Measurements from ENCODE around the gene OPALIN.

Gene OPALIN

DNA sequence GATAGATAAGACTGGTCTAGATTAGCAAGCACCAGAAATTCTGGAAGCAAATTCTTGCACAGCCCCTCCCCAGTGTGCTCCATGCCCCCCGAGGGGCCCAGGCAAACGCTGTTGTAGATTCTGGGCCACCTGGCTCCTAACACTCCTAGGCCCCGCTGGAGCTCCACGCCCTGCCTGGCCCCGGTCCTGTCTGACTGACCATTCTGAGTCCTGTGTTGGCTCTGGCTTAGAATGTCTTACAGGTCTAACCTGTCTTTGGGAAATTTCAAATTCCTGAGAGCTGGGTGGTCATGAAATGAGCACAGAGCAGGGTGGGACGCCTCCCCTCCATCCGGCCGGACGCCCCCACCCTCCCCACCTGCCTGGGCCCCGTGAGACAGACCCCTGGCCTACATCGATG is 12.6 kb upstream of the OPALIN start:
- DNase-seq = no peak

DNA sequence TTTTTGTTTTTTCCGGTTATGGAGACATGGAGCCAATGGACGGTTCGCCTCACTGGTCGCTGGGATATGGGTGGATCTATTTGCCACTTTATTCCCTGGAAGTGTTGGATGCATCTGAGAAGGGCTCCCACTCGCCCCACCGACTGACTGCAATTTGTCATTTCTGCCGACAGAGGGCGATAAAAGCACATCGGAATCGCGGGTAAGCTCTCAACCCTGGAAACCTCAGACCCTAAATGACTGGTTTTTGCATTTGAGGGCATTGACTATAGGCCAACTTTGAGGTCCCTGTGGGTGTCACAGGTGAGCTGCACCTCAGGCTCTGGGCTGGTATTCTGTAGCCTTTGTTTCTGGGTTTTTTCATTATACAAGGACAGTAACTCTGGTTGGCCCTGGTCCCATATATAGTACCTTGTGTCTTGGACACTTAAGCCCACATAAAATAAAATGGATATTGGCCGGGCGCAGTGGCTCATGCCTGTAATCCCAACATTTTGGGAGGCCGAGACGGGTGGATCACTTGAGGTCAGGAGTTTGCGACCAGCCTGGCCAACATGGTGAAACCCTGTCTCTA is 11.9 kb upstream of the OPALIN start:
- DNase-seq = peak; percentile 33

DNA sequence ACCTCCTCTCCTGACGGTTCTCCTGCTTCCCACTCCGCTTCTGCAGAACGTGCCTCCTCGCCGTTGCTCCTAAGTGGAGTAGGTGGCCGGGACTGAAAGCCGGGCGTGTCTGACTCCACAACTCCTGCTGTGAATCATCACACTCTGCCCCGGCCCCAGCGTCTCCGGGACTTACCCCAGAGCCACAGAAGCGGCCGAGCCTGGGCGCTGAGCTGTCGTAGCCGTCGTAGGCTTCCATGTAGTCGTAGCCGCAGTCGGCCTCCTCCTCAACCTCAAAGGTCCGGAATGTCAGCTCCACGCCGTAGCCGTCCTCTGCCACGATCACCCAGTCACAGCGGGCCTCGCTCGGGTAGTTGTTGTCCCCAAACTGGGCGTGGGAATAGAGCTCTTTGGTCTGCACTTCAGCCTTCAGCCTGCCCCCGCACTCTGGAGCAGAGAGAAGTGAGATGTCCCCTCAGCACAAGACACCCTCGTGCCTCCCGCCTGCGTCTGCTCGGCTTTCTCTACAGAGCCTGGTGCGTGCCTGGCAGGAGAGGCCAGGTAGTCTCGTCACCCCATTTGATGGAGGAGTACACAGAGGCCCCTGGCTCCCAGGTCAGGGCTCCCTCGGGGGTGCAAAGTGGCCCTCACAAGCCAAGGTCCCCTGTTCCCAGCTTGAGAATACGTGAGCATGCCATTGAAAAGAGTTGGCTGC is 11.2 kb upstream of the OPALIN start:
- DNase-seq = no peak

GRCh38 chr10:96368971-96369370 is 10.2 kb upstream of the OPALIN start:
- DNase-seq = no peak

GRCh38 chr10:96367470-96367869 is 8.7 kb upstream of the OPALIN start:
- DNase-seq = no peak

DNA sequence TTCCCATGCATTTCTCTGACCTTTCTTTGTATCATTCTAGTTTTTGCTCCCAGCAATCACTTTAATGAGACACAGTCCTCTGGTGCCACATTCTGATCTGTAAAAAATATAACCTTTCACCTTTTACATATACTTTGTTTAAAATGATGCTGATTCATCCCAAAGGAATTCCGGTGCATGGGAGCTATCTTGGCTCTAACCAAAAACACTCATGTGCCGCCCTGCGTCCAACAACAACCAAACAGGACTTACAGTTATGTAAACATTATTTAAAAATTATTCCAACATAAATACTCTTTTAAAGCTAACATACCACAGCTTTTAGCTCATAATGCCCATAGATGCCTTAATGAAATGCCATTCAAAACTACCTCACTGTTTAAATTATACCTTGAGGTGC is 7.7 kb upstream of the OPALIN start:
- DNase-seq = no peak

DNA sequence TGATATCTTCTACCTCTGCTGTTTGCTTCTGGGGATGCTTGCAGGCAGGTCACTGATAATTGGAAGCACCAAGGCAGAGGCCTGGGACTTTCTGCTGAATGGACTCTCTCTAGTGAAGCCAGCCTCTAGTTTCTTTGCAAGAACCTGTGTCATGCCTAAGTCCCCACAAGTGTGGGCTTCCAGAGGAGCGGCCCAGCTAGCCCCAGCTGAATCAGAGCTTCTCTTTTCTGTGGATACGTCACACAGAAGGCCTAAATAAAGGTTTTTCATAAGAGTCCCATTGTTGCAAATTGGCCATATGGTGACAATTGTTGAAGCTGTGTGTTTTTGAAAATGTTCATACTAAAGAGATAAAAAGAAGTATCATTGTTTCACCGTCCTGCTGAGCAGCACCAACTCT is 6.8 kb upstream of the OPALIN start:
- DNase-seq = no peak

DNA sequence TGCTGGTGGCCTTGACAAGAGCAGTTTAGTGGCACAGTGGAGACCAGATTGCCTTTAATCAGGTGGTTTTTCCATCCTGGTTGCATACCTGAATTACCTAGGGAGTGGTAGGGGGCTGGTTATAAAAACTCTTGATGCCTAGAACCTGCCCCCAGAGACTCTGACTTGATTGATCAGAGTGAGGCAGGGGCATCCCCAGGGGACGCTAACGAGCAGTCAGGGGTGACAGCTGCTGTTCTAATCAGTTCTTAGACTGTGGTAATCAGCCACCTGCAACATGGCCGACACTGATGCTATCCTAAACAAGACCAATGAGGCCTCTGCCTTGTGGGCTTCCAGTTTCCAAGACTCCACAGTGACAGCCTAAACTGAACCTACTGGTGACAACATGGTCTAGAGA is 2.0 kb upstream of the OPALIN start:
- no peak for DNase-seq

GRCh38 chr10:96360331-96360730 is 1.5 kb upstream of the OPALIN start:
- no peak for DNase-seq

DNA sequence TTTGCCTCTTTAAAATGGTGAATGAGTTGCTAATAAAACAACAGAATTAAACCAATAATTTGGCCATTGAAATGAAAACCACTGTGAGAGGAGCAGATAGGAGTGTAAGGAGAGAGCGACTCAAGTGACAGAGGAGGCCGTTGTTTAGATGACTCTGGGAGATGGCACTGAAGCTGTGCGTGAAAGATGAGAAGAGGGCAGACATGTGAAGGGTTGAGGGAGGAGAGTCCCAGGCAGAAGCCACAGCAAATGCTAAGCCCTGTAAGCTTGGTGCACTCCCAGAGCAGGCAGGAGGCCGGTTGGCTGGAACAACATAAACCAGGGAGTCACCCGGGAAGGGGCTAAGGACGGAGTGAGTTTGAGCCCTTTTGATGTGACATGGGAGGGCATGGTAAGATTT is 814 bp upstream of the OPALIN start:
- no peak for DNase-seq

DNA sequence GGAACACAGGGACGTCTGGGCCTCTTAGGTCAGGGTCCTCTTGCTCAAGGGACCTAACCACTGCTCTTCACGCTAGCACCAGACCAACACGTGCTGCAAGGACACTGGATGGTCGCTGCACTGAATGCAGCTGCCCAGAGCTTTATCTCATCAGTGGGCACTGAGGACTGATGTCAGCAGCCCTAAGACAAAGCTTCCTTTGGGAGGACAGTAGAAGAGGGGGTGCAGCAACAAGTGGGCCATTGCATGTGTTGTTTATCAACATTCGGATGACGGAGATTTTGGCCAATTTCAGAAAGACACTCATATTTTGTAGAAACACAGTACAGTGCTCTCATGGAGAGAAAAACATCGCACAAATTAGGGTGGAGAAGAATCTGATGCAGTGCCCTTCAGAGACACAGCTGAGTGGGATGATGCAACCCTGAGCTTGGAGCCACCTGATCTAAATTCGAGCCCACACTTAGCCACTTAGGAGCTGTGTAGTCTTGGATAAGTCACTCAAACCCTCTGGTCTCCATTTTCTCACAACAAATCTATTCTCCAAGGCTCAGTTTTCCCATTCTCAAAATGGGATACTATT is 1.7 kb downstream of the OPALIN start:
- DNase-seq = no peak

GRCh38 chr10:96352582-96352981 is 6.2 kb downstream of the OPALIN start:
- DNase-seq = no peak

- no peak for DNase-seq
Measured at GRCh38 chr10:96352027-96352426, 6.8 kb downstream of the OPALIN start.

DNA sequence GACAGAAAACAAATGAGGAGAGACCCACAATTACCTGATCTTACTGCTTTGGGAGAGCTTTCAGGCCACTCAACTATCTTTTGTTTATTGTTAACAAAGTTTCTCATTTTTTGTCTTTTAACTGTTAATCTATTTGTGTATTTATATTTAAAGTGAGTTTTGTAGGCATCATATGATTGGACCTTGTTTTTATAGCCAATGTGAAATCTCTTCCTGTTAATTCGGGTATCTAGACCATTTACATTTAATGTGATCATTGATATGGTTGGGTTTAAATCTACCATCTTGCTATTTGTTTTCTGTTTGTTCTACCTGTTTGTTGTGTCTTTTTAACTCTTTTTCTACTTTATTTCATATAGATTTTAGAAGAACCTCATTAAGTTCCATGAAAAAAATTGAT is 12.5 kb downstream of the OPALIN start:
- no peak for DNase-seq

DNA sequence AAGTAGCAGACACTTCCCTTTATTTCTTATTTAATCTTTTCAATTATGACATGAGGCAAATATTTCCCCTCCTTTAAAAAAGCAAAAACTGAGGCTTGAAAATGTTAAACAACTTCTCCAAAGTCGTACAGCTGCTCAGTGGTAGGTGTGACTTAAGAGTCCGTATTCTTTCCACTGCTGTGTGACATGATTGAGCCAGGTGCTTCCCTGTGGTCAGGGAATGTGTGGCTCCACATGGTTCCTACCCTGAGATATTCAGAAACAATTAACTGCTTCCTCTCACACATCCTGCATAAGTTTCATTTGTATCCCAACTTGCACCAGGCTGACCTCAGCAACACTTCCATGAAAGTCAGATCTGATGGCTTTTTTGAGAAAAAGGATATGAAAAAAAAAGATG is 13.6 kb downstream of the OPALIN start:
- no peak for DNase-seq

DNA sequence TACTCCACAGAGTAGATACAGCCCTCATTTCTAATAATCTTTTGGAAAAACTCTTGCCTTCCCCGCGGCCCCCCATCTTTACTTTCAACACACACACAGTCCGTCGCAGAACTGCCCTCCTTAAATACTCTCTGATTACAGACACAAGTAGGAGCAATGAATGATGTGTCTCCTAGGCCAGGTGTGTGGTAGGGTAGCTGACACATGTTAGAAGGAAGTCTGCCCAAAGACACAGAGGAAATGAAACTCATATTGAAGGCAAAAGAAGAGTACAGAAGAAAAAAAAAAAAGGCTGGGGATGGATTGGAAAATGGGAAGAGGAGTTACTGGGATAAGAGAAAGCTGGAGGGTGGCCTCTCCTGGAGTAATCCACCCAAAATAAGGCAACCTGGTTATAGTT is 14.6 kb downstream of the OPALIN start:
- no peak for DNase-seq

DNA sequence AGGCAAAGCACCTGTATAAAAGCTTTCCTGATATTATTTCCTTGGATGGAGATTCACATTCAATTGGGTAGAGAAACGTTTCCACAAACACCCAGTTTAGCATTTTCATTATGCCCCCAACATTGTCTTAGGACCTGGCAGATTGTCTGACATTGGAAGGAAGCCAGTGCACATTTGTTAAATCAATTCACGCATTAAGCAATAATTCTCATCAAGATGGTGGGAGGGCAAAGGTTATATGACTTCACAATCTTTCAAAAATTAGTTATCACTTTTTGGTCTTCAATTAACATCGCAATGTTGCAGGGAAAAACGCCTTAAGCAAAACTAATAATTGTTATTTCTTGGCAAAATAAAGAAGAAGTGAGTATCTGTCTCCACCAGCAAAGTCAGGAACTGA is 16.4 kb downstream of the OPALIN start:
- DNase-seq = no peak

DNA sequence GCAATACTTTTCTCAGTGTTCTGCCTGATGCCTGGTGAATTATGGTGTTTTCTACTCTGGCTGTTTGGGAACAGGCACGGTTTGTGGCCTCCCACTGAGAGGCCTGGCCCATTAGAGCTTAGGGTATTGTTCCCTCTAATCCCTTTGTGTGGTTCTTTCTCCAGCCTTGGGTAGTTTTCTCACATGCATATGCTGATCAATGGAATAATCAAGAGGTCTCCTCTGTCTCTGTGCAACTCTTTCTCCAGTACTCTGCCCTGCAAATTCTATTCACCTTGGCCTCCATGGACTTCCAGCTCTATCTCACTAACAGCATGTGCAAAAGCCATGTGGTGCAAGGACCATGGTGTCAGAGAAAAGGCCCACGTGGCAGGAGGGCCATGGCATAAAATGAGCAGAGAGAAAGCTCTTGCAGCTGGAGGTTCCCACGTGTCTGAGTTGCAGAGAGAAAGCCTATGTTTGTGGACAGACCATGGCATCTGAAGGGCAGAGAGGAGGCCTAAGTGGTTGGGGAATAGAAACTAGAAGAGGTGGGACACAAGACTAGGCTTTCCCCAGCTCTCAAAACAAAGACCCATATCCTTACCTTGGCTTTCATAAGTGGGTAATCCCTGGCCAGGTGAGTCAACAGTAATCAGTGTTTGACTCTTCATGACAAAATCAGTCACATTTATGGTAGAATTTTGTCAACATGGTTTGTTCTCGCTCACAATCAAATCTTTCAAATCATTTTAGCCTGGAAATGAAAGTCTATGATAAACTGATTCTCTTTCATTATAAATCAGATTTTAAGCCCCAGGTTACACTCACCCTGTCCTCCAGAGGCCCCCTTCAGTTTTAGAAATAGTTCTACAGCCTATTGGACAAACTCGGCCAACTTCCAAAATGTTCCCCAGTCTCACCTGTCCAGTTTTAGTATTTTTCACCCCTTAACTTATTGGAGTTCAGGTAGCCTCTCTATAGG is 17.3 kb downstream of the OPALIN start:
- no peak for DNase-seq

- peak; percentile 40 for DNase-seq
Measured at GRCh38 chr10:96339956-96340904, 18.6 kb downstream of the OPALIN start.

DNA sequence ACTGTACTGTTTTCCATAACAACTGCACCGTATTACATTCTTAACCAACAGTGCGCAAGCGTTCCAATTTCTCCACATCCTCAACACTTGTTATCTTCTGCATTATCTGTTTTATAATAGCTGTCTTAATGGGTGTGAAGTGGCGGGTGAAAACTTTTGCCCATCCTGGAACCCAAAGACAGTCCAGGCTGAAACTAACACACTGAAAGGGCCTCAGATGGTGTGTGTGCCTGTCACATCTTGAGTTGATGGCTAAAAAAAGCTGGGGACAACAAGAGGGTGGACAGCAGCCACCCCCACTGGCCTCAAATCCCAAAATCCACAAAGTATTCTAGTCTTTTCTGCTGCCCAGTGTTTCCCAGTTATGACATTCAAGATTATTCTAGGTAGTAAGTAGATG is 19.4 kb downstream of the OPALIN start:
- no peak for DNase-seq

- DNase-seq = no peak
Measured at GRCh38 chr10:96338279-96338925, 20.4 kb downstream of the OPALIN start.

GRCh38 chr10:96337106-96337505 is 21.7 kb downstream of the OPALIN start:
- no peak for DNase-seq
